GM19023 (cell line): ENCODE results near the gene COL17A1.
A peak's percentile ranks its signal among the peaks of the same experiment; 100 is the strongest.

Experiments used
- ATAC-seq: cut with Tn5 transposase; IDR thresholded peaks from one replicate; pipeline ENCODE4 v1.9.1; 2021; ENCODE audit warnings: mild to moderate bottlenecking, moderate library complexity; ENCODE audit not compliant: unreplicated experiment

The COL17A1 gene

DNA sequence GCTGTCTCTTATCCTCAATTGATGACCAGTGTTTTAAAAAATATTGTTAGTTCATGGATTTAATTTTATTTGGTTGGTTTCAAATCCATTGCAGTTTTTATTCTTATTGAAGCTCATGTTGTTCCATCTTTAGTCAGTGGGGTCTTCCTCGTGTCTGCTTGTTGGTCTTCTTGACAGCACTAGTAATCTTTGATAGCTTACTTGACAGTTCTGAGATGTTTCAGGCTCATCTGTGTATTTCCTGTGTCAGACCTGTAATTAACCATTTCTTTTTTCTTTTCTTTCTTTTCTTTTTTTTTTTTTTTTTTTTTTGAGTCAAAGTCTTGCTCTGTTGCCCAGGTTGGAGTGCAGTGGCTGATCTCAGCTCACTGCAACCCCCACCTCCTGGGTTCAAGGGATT lies 90.5 kb downstream of the COL17A1 start:
- no peak for ATAC-seq

DNA sequence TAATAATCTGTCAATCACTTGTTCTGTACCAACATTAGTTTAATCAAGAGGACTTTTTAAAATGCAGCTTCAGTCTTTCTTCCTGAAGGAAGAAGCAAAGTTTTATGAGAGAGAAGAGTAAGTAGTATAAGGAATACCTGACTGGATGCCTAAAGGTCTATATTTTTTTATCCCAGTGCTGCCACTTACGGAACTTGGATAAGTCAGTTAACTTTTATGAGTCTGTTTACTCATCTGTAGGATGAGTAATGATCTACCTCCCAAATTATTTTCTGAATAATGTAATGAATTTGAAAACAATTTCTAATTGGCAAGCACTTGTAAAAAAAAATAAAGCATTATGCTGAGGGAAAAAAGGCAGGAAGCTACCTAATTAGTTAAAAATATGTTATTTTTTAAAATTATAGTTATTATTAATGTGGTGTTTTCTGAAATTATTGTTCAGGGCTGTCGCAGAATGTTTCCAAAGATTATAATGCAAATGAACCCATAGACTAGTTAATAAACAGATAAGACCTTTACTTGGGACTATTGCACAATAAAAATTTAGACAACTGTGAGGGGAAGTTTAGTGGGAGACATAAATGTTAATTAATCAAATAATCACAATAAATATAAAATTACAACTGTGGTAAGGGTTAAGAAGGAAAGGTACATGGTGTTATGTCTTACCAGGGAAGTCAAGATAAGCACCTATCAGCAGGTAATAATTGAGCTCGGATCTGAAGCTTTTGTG lies 94.1 kb downstream of the COL17A1 start:
- ATAC-seq = no peak

DNA sequence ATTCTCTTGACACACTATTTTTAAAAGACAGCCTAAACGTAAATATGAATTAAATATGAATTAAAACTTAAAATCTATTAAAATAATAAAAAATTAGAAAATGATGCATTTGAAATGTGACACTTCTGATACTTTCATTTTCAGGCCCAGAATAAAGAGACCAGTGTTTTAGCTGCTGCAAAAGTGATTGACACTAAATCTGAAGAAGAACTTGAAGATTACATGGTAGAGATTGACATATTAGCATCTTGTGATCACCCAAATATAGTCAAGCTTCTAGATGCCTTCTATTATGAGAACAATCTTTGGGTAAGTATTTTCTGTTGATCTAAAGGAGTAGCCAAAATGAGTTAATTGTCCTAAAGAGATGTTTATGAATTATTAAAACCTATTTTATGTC lies 95.1 kb downstream of the COL17A1 start:
- ATAC-seq = no peak

DNA sequence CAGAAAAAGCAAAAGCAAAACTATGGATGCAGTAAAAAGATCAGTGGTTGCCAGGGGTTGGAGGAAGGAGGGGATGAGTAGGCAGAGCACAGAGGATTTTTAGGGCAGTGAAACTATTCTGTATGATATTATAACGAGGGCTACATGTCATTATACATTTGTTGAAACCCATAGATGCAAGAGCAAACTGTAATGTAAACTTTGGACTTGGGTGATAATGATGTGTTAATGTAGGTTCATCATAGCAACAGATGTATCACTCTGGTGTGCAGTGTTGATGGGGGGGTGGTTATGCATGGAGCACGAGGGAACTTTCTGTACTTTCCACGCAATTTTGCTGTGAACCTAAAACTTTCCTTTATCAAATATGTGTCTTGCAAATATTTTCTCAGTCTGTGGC lies 95.6 kb downstream of the COL17A1 start:
- ATAC-seq = no peak

DNA sequence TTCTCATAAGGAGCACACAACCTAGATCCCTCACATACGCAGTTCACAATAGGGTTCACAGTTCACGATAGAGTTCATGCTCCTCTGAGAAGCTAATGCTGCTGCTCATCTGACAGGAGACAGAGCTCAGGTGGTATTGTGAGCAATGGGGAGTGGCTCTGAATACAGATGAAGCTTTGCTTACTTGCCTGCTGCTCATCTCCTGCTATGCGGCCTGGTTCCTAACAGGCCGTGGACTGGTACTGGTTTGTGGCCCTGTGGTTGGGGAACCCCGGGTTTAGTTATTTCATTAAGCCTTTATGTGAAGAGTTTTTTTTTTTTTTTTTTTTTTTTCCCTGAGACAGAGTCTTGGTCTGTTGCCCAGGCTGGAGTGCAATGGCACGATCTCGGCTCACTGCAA lies 99.3 kb downstream of the COL17A1 start:
- no peak for ATAC-seq

DNA sequence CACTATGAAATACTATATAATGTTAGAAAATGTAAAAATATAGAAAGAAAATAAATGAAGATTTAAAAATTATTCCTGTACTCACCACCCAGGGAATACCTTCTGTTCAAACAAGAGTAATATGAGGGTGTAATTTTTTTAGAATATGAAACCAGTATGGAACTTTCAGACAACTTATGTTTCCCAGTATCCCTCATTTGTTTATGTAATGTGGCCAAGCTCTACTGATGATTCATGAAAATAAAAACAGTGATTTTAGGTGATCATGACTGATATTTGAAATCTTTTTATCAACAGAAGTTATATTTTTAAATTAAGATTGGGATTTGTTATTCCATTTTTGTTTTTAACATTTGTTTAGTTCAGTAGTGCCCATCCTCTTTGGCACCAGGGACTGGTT lies 100.0 kb downstream of the COL17A1 start:
- ATAC-seq = no peak

DNA sequence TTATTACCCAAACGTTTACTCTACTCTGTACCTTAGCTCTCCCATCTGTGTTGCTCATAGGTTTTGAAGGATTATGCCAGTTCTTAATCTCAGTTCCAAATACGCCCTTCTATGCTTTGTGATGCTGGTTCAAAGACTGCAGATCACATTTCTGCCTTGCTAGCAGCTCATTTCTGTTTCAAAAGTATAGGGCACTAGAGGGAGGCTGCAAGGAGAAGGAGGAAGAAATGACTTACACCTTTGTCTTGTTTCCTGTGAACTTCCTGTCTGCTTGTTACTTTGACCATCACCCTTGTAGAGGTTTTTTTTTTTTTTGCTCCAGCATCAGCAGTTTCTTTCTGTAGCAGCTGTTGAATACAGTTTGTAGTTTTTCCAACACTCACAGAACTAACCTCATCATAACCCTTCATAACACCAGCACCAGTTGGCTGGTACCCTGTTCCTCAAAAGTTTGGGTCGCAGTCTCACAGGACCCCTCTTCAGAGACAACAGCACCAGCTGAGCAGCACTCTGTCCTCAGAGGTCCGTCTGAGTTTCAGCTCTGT lies 102.2 kb downstream of the COL17A1 start:
- peak; percentile 74 for ATAC-seq

DNA sequence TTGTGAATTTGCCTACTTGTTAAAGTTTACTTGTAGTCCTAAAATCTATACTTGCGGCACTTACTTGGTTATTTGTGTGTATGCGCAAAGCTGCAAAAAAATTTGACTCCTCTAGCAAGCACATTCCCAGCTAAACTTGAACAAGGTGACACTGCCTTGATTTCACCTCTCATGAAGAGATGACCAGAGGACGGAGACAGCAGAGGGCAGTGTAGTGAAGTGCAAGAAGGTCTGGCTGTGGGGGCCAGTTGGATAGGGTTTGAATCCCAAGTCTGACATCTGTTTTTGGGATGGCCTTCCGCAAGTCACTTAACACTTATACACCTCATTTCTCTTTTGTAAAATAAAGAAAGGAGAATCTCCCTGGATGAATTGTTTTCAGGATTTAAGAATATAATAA lies 103.0 kb downstream of the COL17A1 start:
- ATAC-seq = no peak
